Measurements from ENCODE around the gene OR11H7.

- TF ChIP-seq EZH2 (IDR thresholded peaks at IDR 0.05) (no peak), POLR2AphosphoS5 (IDR thresholded peaks at IDR 0.05; ENCODE audit: borderline replicate concordance, low read depth, low read length) (no peak), FOXP2 (optimal IDR thresholded peaks at IDR 0.05; ENCODE audit: control extremely low read depth, extremely low read length, insufficient read depth) (no peak)
Observed at GRCh38 chr14:20191396-20191795, 37.4 kb upstream of the OR11H7 start.

All from SK-N-MC (cell line).